Spleen (tissue), 7 donors: ENCODE measurements around the gene SPG7.

Source experiments
- POLR2AphosphoS5 ChIP-seq, 3 donors: sonication (generic); formaldehyde crosslinking; IDR thresholded peaks; one replicate each; pipeline ENCODE4 v1.5.1; 2017; ENCODE audit warnings: antibody characterized with exemption in 3 of 3
- TF ChIP-seq, protein P1 (sequence below), 11 experiments: fragments of 200-600 bp in 7 of 11; fragments of 450-650 bp in 4 of 11; sonication (generic) in 4 of 11; IDR thresholded peaks in 8 of 11; conservative IDR thresholded peaks in 3 of 11; 1 replicate in 7 of 11; 2 replicates in 4 of 11; pipeline versions ENCODE4 v1.4.0 to v1.8.0; 2016 to 2021; ENCODE audit warnings: antibody characterized with exemption in 11 of 11, inconsistent platforms in 4 of 11, mild to moderate bottlenecking in 1 of 11
- donor health status: DM: no; HTN: no; CAD: no; lungs with moderate emphysema.
- donor health status: DM: no; HTN: no; CAD: no.
- donor health status: DM: no; HTN: no; CAD: no.

DNA sequence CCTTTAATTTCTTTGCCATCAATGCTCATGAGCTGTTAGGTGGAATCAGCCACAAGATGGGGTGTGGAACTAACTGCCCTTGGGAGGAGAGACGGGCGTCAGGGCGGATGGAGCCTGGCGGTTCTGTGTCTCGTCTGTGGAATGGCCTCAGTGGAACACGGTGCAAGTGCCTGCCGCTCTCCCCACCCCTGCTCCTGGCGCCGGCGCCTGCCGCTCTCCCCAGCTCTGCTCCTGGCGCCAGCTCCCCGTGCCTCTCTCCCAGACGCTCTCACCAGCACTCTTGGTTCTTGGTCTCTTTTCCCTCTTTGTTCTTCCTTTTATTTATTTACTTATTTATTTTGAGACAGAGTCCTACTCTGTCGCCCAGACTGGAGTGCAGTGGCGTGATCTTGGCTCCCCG, 39.1 kb downstream of the SPG7 start:
- TF ChIP-seq, protein P1, sequence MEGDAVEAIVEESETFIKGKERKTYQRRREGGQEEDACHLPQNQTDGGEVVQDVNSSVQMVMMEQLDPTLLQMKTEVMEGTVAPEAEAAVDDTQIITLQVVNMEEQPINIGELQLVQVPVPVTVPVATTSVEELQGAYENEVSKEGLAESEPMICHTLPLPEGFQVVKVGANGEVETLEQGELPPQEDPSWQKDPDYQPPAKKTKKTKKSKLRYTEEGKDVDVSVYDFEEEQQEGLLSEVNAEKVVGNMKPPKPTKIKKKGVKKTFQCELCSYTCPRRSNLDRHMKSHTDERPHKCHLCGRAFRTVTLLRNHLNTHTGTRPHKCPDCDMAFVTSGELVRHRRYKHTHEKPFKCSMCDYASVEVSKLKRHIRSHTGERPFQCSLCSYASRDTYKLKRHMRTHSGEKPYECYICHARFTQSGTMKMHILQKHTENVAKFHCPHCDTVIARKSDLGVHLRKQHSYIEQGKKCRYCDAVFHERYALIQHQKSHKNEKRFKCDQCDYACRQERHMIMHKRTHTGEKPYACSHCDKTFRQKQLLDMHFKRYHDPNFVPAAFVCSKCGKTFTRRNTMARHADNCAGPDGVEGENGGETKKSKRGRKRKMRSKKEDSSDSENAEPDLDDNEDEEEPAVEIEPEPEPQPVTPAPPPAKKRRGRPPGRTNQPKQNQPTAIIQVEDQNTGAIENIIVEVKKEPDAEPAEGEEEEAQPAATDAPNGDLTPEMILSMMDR (IDR thresholded peaks at IDR 0.05 in 8 of 11, conservative IDR thresholded peaks at IDR 0.05 in 3 of 11) = no peak
- TF ChIP-seq POLR2AphosphoS5 (IDR thresholded peaks at IDR 0.05) = no peak
